GM23338 (cell line): ENCODE measurements around the gene MKRN1.

Experiments used
- CREB1 ChIP-seq: fragments of 250-450 bp; sonication (Bioruptor Pico); IDR thresholded peaks from 2 replicates; pipeline ENCODE4 v1.5.0; 2020; ENCODE audit warnings: low read depth, mild to moderate bottlenecking, moderate library complexity
- EZH2 ChIP-seq: fragments of 200-600 bp; sonication (generic); IDR thresholded peaks from one replicate; pipeline ENCODE4 v1.8.0; 2017; ENCODE audit warnings: antibody characterized with exemption, mild to moderate bottlenecking, low read depth; ENCODE audit not compliant: unreplicated experiment
- EZH2phosphoT487 ChIP-seq: fragments of 200-600 bp; sonication (generic); IDR thresholded peaks from one replicate; pipeline ENCODE4 v1.8.1; 2018; ENCODE audit warnings: antibody characterized with exemption; ENCODE audit not compliant: unreplicated experiment
- JUNB ChIP-seq: IDR thresholded peaks from one replicate; pipeline ENCODE4 v1.6.1; 2016; ENCODE audit warnings: antibody characterized with exemption; ENCODE audit not compliant: unreplicated experiment
- NANOG ChIP-seq: IDR thresholded peaks from 2 replicates; pipeline ENCODE4 v1.6.1; 2016; ENCODE audit warnings: antibody characterized with exemption, borderline replicate concordance
- POLR2AphosphoS5 ChIP-seq: IDR thresholded peaks from 2 replicates; pipeline ENCODE4 v1.6.1; 2016; ENCODE audit warnings: antibody characterized with exemption, low read depth
- STAT1 ChIP-seq: IDR thresholded peaks from one replicate; pipeline ENCODE4 v1.6.1; 2016; ENCODE audit warnings: antibody characterized with exemption; ENCODE audit not compliant: unreplicated experiment
- ZNF114 ChIP-seq: fragments of 250-450 bp; sonication (Bioruptor Pico); IDR thresholded peaks from 2 replicates; pipeline ENCODE4 v1.5.0; 2020; ENCODE audit warnings: mild to moderate bottlenecking, moderate library complexity
- ZNF331 ChIP-seq: fragments of 250-450 bp; sonication (Bioruptor Pico); IDR thresholded peaks from 2 replicates; pipeline ENCODE4 v1.5.0; 2020; ENCODE audit warnings: low read depth, mild to moderate bottlenecking, moderate library complexity
- TF ChIP-seq, protein P1 (sequence below), 2 experiments: fragments of 200-600 bp in 1 of 2; sonication (generic) in 1 of 2; conservative IDR thresholded peaks; 2 replicates each; pipeline versions ENCODE4 v1.5.1 to v1.6.1; 2016 to 2017; ENCODE audit warnings: antibody characterized with exemption in 2 of 2, low read depth in 2 of 2, mild to moderate bottlenecking in 2 of 2, moderate library complexity in 1 of 2
- TF ChIP-seq, protein P2 (sequence below): IDR thresholded peaks from one replicate; pipeline ENCODE4 v1.6.1; 2018; ENCODE audit warnings: antibody characterized with exemption; ENCODE audit not compliant: unreplicated experiment
- TF ChIP-seq, protein P3 (sequence below): IDR thresholded peaks from 2 replicates; pipeline ENCODE4 v1.6.1; 2016; ENCODE audit warnings: antibody characterized with exemption
- TF ChIP-seq, protein P4 (sequence below): fragments of 250-450 bp; sonication (Bioruptor Pico); IDR thresholded peaks from 2 replicates; pipeline ENCODE4 v1.5.0; 2020; ENCODE audit warnings: mild to moderate bottlenecking, moderate library complexity

DNA sequence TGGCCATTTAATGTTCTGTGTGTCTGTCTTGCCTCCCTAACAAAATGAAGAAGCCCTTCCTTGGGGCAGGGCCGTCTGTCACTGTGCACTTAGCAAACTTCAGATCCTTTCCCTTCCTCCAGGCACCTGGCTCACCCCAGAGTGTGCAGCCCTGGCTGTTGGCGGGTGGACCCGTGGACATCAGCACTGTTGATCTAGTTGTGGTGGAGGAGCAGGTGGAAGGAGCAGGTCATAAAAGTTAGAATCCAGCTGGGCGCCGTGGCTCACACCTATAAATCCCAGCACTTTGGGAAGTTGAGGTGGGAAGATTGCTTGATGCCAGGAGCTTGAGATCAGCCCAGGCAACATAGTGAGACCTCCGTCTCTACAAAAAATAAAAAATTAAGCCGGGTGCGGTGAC lies 62.7 kb downstream of the MKRN1 start:
- TF ChIP-seq, protein P1, sequence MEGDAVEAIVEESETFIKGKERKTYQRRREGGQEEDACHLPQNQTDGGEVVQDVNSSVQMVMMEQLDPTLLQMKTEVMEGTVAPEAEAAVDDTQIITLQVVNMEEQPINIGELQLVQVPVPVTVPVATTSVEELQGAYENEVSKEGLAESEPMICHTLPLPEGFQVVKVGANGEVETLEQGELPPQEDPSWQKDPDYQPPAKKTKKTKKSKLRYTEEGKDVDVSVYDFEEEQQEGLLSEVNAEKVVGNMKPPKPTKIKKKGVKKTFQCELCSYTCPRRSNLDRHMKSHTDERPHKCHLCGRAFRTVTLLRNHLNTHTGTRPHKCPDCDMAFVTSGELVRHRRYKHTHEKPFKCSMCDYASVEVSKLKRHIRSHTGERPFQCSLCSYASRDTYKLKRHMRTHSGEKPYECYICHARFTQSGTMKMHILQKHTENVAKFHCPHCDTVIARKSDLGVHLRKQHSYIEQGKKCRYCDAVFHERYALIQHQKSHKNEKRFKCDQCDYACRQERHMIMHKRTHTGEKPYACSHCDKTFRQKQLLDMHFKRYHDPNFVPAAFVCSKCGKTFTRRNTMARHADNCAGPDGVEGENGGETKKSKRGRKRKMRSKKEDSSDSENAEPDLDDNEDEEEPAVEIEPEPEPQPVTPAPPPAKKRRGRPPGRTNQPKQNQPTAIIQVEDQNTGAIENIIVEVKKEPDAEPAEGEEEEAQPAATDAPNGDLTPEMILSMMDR (conservative IDR thresholded peaks at IDR 0.05; ENCODE audit: low read depth in 2 of 2): no peak
- TF ChIP-seq, protein P2, sequence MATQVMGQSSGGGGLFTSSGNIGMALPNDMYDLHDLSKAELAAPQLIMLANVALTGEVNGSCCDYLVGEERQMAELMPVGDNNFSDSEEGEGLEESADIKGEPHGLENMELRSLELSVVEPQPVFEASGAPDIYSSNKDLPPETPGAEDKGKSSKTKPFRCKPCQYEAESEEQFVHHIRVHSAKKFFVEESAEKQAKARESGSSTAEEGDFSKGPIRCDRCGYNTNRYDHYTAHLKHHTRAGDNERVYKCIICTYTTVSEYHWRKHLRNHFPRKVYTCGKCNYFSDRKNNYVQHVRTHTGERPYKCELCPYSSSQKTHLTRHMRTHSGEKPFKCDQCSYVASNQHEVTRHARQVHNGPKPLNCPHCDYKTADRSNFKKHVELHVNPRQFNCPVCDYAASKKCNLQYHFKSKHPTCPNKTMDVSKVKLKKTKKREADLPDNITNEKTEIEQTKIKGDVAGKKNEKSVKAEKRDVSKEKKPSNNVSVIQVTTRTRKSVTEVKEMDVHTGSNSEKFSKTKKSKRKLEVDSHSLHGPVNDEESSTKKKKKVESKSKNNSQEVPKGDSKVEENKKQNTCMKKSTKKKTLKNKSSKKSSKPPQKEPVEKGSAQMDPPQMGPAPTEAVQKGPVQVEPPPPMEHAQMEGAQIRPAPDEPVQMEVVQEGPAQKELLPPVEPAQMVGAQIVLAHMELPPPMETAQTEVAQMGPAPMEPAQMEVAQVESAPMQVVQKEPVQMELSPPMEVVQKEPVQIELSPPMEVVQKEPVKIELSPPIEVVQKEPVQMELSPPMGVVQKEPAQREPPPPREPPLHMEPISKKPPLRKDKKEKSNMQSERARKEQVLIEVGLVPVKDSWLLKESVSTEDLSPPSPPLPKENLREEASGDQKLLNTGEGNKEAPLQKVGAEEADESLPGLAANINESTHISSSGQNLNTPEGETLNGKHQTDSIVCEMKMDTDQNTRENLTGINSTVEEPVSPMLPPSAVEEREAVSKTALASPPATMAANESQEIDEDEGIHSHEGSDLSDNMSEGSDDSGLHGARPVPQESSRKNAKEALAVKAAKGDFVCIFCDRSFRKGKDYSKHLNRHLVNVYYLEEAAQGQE: no peak
- TF ChIP-seq POLR2AphosphoS5 (no peak), NANOG (no peak), EZH2phosphoT487 (no peak), EZH2 (no peak), CREB1 (CRISPR knock-in tag) (no peak), ZNF114 (no peak), STAT1 (no peak), JUNB (no peak), ZNF331 (CRISPR knock-in tag) (no peak)
- TF ChIP-seq, protein P3, sequence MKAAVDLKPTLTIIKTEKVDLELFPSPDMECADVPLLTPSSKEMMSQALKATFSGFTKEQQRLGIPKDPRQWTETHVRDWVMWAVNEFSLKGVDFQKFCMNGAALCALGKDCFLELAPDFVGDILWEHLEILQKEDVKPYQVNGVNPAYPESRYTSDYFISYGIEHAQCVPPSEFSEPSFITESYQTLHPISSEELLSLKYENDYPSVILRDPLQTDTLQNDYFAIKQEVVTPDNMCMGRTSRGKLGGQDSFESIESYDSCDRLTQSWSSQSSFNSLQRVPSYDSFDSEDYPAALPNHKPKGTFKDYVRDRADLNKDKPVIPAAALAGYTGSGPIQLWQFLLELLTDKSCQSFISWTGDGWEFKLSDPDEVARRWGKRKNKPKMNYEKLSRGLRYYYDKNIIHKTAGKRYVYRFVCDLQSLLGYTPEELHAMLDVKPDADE: no peak
- TF ChIP-seq, protein P4, sequence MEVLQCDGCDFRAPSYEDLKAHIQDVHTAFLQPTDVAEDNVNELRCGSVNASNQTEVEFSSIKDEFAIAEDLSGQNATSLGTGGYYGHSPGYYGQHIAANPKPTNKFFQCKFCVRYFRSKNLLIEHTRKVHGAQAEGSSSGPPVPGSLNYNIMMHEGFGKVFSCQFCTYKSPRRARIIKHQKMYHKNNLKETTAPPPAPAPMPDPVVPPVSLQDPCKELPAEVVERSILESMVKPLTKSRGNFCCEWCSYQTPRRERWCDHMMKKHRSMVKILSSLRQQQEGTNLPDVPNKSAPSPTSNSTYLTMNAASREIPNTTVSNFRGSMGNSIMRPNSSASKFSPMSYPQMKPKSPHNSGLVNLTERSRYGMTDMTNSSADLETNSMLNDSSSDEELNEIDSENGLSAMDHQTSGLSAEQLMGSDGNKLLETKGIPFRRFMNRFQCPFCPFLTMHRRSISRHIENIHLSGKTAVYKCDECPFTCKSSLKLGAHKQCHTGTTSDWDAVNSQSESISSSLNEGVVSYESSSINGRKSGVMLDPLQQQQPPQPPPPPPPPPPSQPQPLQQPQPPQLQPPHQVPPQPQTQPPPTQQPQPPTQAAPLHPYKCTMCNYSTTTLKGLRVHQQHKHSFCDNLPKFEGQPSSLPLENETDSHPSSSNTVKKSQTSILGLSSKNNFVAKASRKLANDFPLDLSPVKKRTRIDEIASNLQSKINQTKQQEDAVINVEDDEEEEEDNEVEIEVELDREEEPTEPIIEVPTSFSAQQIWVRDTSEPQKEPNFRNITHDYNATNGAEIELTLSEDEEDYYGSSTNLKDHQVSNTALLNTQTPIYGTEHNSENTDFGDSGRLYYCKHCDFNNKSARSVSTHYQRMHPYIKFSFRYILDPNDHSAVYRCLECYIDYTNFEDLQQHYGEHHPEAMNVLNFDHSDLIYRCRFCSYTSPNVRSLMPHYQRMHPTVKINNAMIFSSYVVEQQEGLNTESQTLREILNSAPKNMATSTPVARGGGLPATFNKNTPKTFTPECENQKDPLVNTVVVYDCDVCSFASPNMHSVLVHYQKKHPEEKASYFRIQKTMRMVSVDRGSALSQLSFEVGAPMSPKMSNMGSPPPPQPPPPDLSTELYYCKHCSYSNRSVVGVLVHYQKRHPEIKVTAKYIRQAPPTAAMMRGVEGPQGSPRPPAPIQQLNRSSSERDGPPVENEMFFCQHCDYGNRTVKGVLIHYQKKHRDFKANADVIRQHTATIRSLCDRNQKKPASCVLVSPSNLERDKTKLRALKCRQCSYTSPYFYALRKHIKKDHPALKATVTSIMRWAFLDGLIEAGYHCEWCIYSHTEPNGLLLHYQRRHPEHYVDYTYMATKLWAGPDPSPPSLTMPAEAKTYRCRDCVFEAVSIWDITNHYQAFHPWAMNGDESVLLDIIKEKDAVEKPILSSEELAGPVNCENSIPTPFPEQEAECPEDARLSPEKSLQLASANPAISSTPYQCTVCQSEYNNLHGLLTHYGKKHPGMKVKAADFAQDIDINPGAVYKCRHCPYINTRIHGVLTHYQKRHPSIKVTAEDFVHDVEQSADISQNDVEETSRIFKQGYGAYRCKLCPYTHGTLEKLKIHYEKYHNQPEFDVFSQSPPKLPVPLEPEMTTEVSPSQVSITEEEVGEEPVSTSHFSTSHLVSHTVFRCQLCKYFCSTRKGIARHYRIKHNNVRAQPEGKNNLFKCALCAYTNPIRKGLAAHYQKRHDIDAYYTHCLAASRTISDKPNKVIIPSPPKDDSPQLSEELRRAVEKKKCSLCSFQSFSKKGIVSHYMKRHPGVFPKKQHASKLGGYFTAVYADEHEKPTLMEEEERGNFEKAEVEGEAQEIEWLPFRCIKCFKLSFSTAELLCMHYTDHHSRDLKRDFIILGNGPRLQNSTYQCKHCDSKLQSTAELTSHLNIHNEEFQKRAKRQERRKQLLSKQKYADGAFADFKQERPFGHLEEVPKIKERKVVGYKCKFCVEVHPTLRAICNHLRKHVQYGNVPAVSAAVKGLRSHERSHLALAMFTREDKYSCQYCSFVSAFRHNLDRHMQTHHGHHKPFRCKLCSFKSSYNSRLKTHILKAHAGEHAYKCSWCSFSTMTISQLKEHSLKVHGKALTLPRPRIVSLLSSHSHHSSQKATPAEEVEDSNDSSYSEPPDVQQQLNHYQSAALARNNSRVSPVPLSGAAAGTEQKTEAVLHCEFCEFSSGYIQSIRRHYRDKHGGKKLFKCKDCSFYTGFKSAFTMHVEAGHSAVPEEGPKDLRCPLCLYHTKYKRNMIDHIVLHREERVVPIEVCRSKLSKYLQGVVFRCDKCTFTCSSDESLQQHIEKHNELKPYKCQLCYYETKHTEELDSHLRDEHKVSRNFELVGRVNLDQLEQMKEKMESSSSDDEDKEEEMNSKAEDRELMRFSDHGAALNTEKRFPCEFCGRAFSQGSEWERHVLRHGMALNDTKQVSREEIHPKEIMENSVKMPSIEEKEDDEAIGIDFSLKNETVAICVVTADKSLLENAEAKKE (CRISPR knock-in tag): no peak
